ENCODE data around the gene PSMD1. TPM values are rescaled to one million over a fixed set of nuclear protein-coding genes. Genes with fewer than 3 reads are reported as not detected.
A peak's percentile ranks its signal among the peaks of the same experiment; 100 is the strongest.

PSMD1 gene
- total RNA-seq, 1 donor from 2014 or later = 132 TPM

- Histone ChIP-seq H3K36me3 (no peaks in the 10 kb centered on the region), H2AFZ (replicated peaks) (peak overlapping the region; percentile 86), H3K79me2 (ENCODE audit: low read depth) (peaks cover 10% of the 10 kb centered on the region), H3K9me3 (ENCODE audit: low read depth) (no peaks in the 10 kb centered on the region), H3K4me2 (peak overlapping the region; percentile 81), H3F3A (ENCODE audit: low read depth) (no peaks in the 10 kb centered on the region), H3K27ac (no peak overlapping the region), H3K4me1 (peaks cover 2% of the 10 kb centered on the region), H3K4me3 (peak overlapping the region; percentile 53), H3K27me3 (peaks cover 61% of the 10 kb centered on the region), H3K9ac (no peak overlapping the region), H4K20me1 (ENCODE audit: low read depth) (peaks cover 10% of the 10 kb centered on the region)
- Mint-ChIP-seq H3K4me3 (peak overlapping the region; percentile 84), H3K27me3 (ENCODE audit: insufficient read depth, low read depth) (peaks cover 18% of the 10 kb centered on the region), H3K4me1 (peaks cover 13% of the 10 kb centered on the region), H3K27ac (peak overlapping the region; percentile 63), H3K36me3 (no peaks in the 10 kb centered on the region), H3K9me3 (no peaks in the 10 kb centered on the region)
- TF ChIP-seq EZH2phosphoT487 (IDR thresholded peaks at IDR 0.05) (no peak), EZH2 (IDR thresholded peaks at IDR 0.05) (no peak)
- TF ChIP-seq, protein P1, sequence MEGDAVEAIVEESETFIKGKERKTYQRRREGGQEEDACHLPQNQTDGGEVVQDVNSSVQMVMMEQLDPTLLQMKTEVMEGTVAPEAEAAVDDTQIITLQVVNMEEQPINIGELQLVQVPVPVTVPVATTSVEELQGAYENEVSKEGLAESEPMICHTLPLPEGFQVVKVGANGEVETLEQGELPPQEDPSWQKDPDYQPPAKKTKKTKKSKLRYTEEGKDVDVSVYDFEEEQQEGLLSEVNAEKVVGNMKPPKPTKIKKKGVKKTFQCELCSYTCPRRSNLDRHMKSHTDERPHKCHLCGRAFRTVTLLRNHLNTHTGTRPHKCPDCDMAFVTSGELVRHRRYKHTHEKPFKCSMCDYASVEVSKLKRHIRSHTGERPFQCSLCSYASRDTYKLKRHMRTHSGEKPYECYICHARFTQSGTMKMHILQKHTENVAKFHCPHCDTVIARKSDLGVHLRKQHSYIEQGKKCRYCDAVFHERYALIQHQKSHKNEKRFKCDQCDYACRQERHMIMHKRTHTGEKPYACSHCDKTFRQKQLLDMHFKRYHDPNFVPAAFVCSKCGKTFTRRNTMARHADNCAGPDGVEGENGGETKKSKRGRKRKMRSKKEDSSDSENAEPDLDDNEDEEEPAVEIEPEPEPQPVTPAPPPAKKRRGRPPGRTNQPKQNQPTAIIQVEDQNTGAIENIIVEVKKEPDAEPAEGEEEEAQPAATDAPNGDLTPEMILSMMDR (IDR thresholded peaks at IDR 0.05) = peak; percentile 86
- peak; percentile 96 for DNase-seq (ENCODE audit: low spot score)
Measured at GRCh38 chr2:231052494-231053451, 3.9 kb upstream of the PSMD1 start.

DNA sequence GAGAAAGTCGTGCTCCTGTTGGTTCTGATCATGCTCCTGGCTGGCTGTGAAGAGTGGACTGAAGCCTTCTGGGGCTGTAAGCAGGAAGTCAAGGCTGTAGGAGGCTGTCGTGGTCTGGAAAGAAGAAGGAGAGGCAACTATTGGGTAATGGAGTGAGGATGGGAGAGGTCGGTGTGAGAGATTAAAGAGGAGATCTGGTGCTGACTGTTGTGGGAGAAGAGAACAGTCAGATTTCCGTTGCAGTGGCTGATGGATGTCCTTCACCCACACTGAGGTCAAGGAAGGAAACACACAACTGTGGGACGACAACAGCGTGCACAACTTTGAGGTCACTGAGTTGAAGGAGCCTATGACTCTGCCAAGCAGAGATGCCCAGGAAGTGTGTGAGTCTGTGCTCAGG lies 2.8 kb upstream of the PSMD1 start:
- H3K9me3 Mint-ChIP-seq = no peaks in the 10 kb centered on the region
- peaks cover 13% of the 10 kb centered on the region for H3K4me1 ChIP-seq
- H3K36me3 Mint-ChIP-seq = no peaks in the 10 kb centered on the region
- H4K20me1 ChIP-seq (ENCODE audit: low read depth) = peaks cover 20% of the 10 kb centered on the region
- peak overlapping the region; percentile 2 for H3K4me3 Mint-ChIP-seq
- no peak overlapping the region for H3K4me2 ChIP-seq
- DNase-seq (ENCODE audit: low spot score) = no peak
- peaks cover 18% of the 10 kb centered on the region for H3K27me3 Mint-ChIP-seq (ENCODE audit: insufficient read depth, low read depth)
- H3K4me3 ChIP-seq = no peak overlapping the region
- TF ChIP-seq EZH2phosphoT487 (IDR thresholded peaks at IDR 0.05) (no peak), EZH2 (IDR thresholded peaks at IDR 0.05) (no peak)
- TF ChIP-seq, protein P1 (IDR thresholded peaks at IDR 0.05) = no peak
- H3K27me3 ChIP-seq = peaks cover 55% of the 10 kb centered on the region
- H3K79me2 ChIP-seq (ENCODE audit: low read depth) = peaks cover 21% of the 10 kb centered on the region
- no peaks in the 10 kb centered on the region for H3F3A ChIP-seq (ENCODE audit: low read depth)
- H3K9ac ChIP-seq = no peak overlapping the region
- H3K27ac ChIP-seq = no peak overlapping the region
- H2AFZ ChIP-seq (replicated peaks) = no peak overlapping the region
- H3K36me3 ChIP-seq = no peaks in the 10 kb centered on the region
- H3K4me1 Mint-ChIP-seq = peaks cover 20% of the 10 kb centered on the region
- no peaks in the 10 kb centered on the region for H3K9me3 ChIP-seq (ENCODE audit: low read depth)
- peak overlapping the region; percentile 46 for H3K27ac Mint-ChIP-seq

- peaks cover 13% of the 10 kb centered on the region for H3K4me1 ChIP-seq
- H3K4me3 Mint-ChIP-seq = peak overlapping the region; percentile 98
- H3K9me3 ChIP-seq (ENCODE audit: low read depth) = no peaks in the 10 kb centered on the region
- no peak overlapping the region for H3K27ac ChIP-seq
- peak overlapping the region; percentile 86 for H3K27ac Mint-ChIP-seq
- no peaks in the 10 kb centered on the region for H3K9me3 Mint-ChIP-seq
- no peak overlapping the region for H2AFZ ChIP-seq (replicated peaks)
- peak overlapping the region; percentile 76 for H3K4me3 ChIP-seq
- peaks cover 26% of the 10 kb centered on the region for H3K4me1 Mint-ChIP-seq
- peaks cover 7% of the 10 kb centered on the region for H3K36me3 ChIP-seq
- H3K79me2 ChIP-seq (ENCODE audit: low read depth) = peaks cover 57% of the 10 kb centered on the region
- no peak for TF ChIP-seq EZH2 (IDR thresholded peaks at IDR 0.05)
- TF ChIP-seq EZH2phosphoT487 (IDR thresholded peaks at IDR 0.05) = no peak
- TF ChIP-seq, protein P1 (IDR thresholded peaks at IDR 0.05) = no peak
- peaks cover 54% of the 10 kb centered on the region for H4K20me1 ChIP-seq (ENCODE audit: low read depth)
- H3K9ac ChIP-seq = peak overlapping the region; percentile 96
- peak; percentile 26 for DNase-seq (ENCODE audit: low spot score)
- peaks cover 4% of the 10 kb centered on the region for H3K36me3 Mint-ChIP-seq
- H3K4me2 ChIP-seq = peak overlapping the region; percentile 89
- H3F3A ChIP-seq (ENCODE audit: low read depth) = peaks cover 3% of the 10 kb centered on the region
- H3K27me3 ChIP-seq = peaks cover 21% of the 10 kb centered on the region
- peaks cover 12% of the 10 kb centered on the region for H3K27me3 Mint-ChIP-seq (ENCODE audit: insufficient read depth, low read depth)
Measured at GRCh38 chr2:231057590-231057989, 923 bp downstream of the PSMD1 start.

All from neural progenitor cell (in vitro differentiated cells).